HL-60 (cell line): ENCODE data around the gene MADCAM1.

Source experiments
- CTCF ChIP-seq: IDR thresholded peaks from one replicate; pipeline ENCODE4 v1.5.1; 2011; ENCODE audit warnings: low read length, control low read depth, inconsistent platforms; ENCODE audit not compliant: insufficient read depth
- POLR2AphosphoS5 ChIP-seq: IDR thresholded peaks from 2 replicates; pipeline ENCODE4 v1.6.1; 2012; ENCODE audit warnings: low read depth
- SPI1 ChIP-seq: IDR thresholded peaks from 2 replicates; pipeline ENCODE4 v1.6.1; 2012; ENCODE audit warnings: low read depth, mild to moderate bottlenecking, borderline replicate concordance

GRCh38 chr19:547117-547516 lies 50.8 kb downstream of the MADCAM1 start:
- TF ChIP-seq CTCF (no peak), POLR2AphosphoS5 (no peak), SPI1 (no peak)
